ENCODE measurements around the gene SMARCD1.
A peak's percentile ranks its signal among the peaks of the same experiment; 100 is the strongest.

The SMARCD1 gene

DNA sequence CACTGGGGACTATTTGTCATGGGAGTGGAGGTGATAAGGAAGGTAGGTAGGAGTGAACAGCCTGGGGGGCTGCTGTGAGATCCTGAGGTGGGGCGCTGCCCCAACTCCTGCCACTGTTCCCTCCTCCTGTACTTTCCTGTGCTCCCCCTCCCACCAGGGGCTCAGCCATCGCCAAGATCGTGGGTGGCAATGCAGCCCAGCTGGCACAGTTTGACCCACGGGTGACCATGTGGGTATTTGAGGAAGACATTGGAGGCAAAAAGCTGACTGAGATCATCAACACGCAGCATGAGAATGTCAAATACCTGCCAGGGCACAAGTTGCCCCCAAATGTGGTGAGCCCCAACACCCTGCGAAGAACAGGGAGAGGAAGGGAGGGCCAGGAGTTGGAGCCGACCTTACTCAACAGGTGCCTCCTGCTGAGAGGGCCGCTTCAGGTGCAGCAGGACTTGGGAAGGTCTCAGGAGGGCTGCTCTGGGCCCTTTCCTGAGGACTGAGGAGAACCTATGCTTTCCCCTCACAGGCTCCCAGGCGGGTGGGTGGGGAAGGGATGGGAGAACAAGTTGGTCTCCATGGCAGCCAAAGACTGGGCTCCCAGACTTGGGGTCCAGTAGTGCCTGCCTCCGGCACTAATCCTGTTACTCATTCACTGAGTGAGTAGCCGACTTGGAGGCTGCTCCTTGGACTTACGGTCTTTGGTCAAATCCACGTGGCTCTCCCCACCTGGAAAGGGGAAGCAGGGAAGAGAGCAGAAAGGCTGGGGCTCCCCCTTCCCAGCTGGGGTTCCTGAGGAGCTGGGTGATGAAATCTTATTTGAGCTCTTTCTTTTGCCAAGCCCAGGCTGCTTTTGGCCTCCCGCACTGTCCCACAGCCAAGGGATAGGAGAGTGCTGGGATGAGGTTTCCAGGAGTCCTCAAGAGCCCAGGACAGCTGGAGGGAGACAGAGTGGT, 19.6 kb downstream of the SMARCD1 start:
- no peak for DNase-seq (ENCODE audit: low read depth in 2 of 2)

DNA sequence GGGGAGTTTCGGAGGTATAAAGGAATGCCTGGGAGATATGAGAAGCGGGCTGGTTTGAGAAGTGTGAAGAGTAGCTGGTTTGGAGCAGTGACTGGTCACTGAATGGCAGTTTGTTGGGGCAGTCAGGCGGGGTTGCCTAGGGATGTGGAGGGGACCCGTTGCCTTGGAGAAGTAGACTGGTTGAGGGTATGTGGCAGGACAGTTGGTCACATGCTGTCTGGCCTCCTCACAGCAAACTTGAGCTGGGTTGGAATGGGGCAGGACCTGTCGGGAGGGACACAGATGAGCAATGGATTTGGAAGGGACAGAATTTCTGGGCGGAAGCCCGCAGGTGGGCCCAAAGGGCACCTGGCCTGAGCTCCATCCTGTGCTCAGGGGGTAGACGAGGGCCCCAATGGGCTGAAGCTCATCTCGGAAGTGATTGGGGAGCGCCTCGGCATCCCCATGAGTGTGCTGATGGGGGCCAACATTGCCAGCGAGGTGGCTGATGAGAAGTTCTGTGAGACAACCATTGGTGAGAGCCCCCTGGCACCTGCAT, 20.8 kb downstream of the SMARCD1 start:
- no peak for DNase-seq (ENCODE audit: low read depth in 2 of 2)

DNA sequence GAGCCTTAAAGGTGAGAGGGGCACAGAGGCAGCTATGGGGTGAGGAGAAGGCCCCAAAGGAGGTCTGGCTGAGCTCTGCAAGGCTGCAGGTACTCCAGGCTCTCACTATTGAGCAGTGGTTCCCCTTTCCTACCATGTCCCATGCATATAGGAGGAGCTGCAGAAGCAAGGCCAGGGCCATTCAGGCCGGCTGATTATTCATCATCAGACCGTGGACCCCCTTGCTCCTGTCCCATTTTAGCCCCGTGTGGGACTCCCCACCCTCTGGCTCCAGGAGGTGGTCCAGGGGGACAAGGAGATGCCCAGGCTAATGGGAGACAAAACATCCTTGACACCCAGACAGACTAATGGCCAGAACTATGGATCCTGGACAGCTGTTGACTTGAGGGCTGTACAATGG, 21.8 kb downstream of the SMARCD1 start:
- DNase-seq (ENCODE audit: low read depth in 2 of 2) = no peak

DNA sequence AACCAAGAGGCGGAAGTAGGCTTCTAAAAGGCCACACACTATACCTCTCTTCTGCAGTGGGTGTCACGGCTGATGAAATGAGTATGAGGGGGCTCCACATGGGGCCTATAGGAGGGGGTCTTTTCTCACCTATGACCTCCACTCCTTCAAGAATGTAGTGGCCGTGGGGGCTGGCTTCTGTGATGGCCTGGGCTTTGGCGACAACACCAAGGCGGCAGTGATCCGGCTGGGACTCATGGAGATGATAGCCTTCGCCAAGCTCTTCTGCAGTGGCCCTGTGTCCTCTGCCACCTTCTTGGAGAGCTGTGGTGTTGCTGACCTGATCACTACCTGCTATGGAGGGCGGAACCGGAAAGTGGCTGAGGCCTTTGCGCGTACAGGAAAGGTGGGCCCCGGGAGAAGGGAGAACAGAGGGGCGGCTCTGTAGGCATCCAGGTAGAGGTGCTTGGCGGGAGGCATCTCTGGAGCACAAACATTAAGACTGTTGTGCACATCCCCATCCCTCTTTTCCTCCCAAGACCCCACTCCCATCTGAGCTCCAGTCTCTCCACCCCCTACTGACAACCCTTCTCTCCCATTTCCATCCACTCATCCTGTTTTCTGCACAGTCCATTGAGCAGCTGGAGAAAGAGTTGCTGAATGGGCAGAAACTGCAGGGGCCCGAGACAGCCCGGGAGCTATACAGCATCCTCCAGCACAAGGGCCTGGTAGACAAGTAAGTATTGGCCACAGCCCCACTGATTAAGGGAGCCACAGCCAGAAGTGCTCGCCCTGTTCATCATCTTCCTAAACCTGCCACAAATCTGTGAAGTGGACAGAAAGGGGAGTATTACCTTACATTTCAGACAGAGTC, 22.5 kb downstream of the SMARCD1 start:
- no peak for DNase-seq (ENCODE audit: low read depth in 2 of 2)

DNA sequence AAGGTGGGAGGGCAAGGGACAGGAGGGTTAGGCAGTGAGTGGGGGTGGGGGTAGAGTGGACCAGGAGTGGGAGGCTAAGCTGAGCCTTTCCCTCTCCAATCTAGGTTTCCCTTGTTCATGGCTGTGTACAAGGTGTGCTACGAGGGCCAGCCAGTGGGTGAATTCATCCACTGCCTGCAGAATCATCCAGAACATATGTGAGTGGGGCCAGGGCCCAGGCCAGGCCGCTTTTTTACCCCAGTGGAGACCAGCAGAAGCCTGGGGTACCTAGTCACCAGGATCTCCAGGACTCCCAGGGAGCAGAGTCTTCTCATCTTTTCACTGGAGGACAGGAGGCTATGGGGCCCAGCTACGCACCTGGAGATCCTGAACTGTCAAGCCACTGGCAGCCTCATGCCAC, 24.2 kb downstream of the SMARCD1 start:
- DNase-seq (ENCODE audit: low read depth in 2 of 2) = no peak

DNA sequence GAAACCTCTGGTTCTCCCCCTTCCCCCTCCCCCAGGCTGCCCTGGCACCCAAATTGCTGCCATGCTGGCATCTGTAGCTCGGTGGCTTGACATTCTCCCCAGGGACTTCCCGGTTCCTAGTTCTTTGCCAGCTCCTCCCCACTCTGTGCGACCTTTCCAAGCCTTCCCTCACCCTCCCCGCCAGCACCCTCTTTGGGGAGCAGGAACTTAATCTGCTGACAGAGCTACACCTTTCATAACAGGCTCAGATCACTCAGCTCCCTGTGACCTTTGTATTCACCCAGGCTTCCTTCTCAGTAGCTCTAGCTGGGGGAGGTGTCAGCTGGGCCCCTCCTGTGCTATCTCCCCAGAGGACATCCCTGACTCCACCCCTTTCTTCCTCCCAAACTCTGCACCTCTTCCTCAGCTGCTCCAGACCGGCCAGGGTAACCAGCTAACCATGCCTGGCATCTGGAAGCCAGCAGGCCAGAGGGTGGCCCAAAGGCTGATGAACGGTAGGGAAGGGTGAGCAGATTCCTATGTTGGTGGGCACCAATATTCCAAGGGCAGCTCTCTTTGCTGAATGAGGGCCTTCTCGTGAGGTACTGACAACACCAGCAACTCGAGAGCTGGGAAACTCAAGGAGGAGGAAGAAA, 25.1 kb downstream of the SMARCD1 start:
- DNase-seq (ENCODE audit: low read depth in 2 of 2) = no peak

DNA sequence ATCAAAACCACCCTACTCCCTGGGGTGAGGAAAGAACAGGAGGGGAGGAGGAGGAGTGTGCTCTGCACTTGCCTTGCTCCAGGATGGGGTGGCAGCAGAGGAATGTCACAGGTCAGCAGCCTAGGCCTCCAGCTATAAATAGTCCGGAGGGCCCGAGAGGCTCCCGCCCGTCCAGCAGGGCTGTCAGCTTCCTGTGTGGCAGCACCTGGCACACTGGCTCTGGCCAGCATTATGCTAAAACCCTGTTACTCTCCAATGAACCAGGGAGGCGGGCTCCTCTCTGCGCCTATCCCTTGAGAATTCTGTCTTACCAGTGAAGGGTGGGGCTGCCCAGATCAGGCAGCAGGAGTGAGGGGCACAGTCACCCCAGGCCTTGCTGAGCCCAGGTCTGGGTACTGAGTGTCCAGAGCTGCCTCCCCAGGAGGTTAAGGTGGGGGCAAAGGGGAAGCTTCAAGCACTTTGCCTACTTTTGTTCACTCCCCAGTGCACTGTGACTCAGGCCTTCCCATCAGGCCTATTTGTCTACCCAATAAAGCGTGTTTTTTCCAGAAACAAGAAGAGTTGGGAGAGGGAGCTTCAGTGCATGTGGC, 25.7 kb downstream of the SMARCD1 start:
- no peak for DNase-seq (ENCODE audit: low read depth in 2 of 2)

DNA sequence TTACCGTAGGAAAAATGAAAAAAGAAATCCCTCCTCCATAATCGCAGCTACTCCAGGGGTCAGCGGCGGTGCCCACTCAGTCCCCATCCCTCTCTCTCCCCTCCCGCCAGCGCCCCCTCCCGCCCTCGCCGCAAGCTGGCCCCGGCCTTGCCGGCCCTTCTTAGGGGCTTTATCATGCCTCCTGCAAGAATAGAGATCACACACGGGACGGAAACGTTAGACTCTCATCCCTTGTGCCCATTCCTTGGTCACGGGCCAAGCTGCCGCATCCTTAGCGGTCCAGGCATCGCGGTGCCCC, 26.2 kb downstream of the SMARCD1 start:
- DNase-seq (ENCODE audit: low read depth in 2 of 2) = no peak

DNA sequence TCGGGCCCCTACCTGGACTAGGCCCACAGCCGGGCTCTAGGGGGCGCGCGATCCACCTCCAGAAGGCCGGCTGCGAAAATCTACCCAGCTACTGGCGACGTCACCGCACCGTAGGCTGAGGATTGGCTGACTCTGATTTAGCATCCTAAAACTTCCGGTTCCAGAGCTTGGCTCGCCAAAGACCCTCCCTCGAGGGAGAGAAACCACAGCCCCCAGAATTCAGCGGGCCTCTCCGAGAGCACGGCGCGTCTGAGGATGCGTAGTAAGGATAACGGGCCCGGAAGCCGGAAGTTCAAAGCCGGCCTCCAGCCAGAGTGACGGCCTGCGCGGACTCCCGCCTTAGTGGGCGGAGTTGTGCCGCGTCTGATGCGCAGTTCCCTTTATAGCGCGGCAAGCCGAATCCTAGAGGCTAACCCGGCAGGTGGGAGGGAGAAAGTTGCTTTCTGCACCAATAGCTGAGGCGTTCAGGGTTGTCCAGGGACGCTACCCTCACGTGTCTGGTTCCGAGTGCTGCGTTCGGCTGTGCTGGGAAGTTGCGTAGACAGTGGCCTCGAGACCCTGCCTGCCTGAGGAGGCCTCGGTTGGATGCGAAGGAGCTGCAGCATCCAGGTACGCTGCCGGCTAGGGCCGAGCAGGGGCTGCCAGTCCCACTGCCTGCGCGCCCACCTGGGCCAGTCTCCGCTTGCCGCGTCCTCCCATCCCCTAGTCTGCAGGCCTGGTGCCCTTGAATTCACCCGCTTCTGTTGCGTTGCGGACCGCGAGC, 26.7 kb downstream of the SMARCD1 start, which contains the start of gene COX14:
Gene COX14 (plus strand): TSS at position 544 of the 763 bp plus-strand sequence. CDS start 7,808 bp downstream, outside the sequence.
- DNase-seq (ENCODE audit: low read depth in 2 of 2) = peak; percentile 97 to 99

DNA sequence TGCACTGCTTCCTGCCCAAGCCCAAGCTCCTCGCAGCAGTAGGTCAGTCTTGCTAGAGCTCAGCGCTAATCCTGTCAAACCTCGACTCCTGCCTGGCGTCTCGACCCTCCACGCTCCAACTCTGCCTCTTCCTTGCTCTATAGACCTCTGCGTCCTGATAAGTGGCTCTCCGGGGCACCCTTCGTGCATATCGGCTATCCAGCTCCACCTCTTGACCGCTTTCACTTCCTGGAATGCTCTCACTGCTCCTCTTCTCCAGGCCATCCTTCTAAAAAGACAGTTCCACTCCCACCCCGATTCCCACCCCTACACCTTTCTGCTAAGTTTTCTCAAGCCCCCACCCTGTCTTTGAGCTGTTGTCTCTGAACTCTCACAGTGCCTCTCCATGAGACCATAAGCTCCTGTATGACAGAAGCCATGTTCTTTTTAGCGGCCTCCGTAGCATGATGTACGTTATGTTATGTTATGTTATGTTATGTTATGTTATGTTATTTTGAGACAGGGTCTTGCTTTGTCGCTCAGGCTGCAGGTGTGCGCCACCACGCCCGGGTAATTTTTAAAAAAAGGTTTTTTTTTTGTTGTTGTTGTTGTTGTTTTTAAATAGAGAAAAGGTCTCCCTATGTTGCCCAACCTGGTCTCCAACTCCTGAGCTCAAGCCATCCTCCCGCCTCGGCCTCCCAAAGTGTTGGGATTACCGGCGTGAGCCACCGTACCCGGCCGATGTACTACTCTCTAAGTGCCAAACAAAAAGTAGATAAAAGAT, 27.5 kb downstream of the SMARCD1 start:
- no peak for DNase-seq (ENCODE audit: low read depth in 2 of 2)

DNA sequence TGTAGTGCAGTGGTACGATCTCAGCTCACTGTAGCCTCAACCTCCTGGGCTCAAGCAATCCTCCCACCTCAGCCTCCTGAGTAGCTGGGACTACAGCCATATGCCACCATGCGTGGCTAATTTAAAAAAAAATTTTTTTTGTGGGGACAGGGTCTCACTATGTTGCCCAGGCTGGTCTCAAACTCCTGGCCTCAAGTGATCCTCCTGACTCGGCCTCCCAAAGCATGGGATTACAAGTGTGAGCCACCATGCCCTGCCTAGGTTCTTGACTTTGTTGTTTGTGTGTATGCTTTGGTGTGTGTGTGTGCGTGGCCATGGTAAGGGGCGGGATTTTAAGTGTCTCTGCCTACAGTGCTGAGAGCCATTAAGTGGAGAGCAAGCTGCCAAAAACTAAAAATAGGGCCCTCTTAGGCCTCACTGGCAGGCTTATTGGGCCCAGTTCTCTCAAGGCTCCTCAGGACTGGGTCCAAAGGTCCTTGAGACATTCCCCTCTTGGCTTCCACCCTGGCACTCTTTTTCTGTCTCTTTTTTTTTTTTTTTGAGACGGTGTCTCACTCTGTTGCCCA, 32.0 kb downstream of the SMARCD1 start:
- no peak for DNase-seq (ENCODE audit: low read depth in 2 of 2)

DNA sequence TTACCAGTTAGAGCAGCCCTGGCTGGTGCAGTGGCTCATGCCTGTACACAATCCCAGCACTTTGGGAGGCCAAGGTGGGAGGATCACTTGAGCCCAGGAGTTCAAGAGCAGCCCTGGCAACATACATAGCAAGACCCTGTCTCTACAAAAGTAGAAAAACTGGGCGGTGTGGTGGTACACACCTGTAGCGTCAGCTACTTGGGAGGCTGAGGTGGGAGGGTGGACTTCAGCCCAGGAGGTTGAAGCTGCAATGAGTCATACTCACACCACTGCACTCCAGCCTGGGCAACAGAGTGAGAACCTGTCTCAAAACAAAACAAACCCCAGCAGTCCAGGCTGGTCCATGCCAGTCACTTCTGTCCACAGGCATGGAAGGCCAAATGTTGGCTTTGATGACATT, 34.2 kb downstream of the SMARCD1 start:
- DNase-seq (ENCODE audit: low read depth in 2 of 2) = no peak

DNA sequence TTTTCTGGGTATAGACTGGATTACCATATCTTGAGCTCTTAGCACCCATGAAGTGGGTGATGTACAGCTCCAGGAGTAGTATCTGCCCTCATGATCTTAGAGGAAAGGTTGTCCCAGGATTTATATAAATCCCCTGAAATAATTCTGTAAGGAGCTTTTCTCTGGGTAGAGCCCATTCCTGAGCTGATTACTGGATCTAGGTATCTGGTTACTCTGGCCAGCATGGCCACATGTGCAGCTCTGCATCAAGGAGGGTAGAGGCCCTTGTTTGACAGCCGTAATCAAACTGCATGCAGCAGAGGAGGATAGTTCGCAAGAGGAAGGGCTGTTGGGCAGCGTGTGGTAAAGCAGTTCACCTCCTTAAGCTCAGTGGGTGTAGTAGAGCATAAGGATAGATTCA, 35.4 kb downstream of the SMARCD1 start:
- no peak for DNase-seq (ENCODE audit: low read depth in 2 of 2)

DNA sequence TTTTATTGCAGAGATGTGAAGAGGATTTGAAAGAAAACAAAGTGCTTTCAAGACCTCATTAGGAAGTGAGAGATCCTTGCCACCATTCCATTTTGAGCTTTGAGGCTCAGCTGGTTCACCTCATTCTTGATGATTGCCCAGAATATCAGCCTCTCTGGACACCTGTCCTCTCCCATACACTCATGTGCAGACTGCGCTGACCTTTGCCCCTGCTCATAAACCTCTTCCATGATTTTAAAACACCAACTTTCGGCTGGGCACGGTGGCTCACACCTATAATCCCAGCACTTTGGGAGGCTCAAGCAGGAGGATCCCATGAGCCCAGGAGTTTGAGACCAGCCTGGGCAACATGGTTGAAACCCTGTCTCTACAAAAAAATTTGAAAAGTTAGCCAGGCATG, 35.8 kb downstream of the SMARCD1 start:
- no peak for DNase-seq (ENCODE audit: low read depth in 2 of 2)

DNA sequence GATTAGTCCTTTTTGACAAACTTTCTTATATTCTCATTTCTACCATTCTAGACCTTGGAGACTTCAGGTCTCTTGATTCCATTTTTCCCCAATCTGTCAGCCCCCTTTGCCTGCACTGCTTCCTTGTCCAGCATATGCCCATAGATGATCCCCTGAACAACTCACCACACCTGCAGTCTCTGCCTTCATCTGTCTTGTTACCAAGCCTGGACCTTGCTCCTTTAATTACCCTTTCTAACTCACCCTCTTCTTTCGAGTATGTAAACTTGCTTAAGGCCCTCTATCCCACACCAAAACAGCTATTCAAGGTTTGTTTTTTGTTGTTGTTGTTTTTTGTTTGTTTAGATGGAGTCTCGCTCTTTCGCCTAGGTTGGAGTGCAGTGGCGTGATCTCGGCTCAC, 36.5 kb downstream of the SMARCD1 start:
- DNase-seq (ENCODE audit: low read depth in 2 of 2) = no peak

DNA sequence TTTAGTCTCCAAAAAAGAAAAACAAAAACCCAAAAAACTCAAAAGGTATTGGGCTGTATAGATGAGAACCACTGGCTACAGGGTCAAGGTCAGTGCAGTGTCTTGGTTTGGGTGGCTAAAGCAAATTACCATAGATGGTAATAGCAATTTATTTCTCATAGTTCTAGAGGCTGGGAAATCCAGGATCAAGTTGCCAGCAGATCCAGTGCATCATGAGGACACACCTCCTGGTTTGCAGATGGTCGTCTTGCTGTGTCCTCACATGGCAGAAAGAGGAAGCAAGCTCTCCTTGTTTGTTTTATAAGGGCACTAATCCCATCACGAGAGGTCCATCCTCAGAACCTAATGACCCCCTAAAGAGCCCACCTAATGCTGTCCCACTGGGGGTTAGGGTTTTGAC, 38.1 kb downstream of the SMARCD1 start:
- no peak for DNase-seq (ENCODE audit: low read depth in 2 of 2)

DNA sequence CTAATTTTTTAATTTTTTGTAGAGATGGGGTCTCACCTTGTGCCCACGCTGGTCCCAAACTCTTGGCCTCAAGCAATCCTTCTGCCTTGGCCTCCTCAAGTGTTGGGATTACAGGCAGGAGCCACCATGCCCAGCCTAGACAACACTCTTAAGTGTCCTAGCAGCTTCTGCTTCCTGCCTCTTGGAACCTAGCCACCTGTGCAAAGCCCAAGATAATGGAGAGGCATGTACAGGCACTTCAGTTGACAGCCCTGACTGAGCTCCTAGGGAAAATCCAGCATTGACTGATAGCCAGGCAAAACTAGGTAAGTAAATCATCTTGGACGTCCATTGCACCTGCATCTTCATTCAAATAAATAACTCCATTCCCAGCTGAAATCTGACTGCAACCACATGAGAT, 42.4 kb downstream of the SMARCD1 start:
- DNase-seq (ENCODE audit: low read depth in 2 of 2) = no peak

DNA sequence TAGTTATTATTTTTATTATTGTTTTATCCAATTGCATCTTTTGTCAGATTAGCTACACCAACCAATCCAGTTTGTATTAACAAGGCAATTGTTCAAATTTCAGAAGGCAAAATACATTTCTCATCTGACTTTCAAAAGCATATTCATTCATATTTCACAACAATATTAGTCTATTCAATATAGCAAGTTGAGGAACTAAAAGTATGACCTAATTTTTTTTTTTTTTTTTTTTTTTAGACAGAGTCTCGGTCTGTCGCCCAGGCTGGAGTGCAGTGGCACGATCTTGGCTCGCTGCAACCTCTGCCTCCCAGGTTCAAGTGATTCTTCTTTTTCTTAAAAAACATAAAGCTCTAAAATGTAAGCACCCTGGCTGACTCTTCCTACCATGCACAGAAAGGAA, 44.1 kb downstream of the SMARCD1 start:
- no peak for DNase-seq (ENCODE audit: low read depth in 2 of 2)

DNA sequence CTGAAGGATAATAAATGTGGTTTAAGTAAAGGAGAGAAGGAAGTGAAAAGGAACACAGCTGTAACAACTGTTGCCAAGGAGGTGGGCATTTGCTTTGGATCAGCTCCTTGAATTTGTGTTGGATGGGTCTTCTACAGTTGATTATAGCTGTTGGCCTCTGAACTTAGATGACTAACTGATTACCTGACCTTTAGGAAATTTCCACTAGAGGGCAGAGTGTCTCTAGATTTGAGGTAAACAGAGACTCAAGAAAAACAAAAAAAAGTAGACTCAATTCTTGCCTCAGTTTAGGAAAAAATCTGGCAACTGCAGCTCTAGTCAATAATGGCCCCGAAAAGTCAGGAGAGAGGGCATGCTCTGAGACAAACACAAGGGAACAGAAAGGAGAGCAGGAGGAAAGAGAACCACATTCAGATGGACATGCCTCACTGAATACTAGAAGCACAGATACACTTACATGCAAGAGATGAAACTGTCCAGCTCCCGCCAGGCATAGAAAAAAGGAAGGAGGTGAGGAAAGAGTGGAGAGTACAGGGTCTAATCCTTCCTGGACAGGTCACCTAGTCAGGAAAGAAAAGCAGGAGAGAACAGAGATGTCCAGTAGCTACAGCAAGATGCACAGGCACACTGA, 47.5 kb downstream of the SMARCD1 start:
- DNase-seq (ENCODE audit: low read depth in 2 of 2) = no peak
